GM12875 (cell line): Measurements from ENCODE around the gene ACER3.
"Not testable (repeated sequence)": the region's sequence is repeated elsewhere in the genome, so short reads cannot be mapped to it uniquely, and the experiment has no call there.

Experiments
- H3K4me3 ChIP-seq: one replicate; pipeline ENCODE4 v1.5.1; 2011; ENCODE audit warnings: low read depth, low read length, control low read depth
- TF ChIP-seq, protein P1 (sequence below): IDR thresholded peaks from 2 replicates; pipeline ENCODE4 v1.5.1; 2011; ENCODE audit warnings: low read depth, mild to moderate bottlenecking, control low read depth, inconsistent platforms, low read length, moderate library complexity, borderline replicate concordance; ENCODE audit not compliant: insufficient read depth

The ACER3 gene

DNA sequence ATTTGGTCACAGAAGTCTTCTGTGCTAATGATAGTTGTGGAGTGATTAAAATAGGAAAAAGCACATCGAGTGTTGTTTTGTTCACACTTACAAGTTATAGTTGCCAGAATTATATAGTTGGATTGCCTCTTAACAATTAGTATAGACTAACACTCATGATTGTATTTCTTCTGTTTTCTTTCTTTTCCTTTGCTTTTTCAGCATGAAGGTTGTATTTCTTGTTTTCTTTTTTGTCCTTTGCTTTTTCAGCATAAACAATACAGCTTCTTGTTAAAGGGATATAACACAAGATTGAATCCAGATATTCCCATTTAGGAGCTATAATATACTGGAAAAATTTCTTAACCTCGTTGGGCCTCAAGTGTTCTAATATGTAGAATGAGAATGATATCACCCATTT is 31.1 kb downstream of the ACER3 start:
- TF ChIP-seq, protein P1, sequence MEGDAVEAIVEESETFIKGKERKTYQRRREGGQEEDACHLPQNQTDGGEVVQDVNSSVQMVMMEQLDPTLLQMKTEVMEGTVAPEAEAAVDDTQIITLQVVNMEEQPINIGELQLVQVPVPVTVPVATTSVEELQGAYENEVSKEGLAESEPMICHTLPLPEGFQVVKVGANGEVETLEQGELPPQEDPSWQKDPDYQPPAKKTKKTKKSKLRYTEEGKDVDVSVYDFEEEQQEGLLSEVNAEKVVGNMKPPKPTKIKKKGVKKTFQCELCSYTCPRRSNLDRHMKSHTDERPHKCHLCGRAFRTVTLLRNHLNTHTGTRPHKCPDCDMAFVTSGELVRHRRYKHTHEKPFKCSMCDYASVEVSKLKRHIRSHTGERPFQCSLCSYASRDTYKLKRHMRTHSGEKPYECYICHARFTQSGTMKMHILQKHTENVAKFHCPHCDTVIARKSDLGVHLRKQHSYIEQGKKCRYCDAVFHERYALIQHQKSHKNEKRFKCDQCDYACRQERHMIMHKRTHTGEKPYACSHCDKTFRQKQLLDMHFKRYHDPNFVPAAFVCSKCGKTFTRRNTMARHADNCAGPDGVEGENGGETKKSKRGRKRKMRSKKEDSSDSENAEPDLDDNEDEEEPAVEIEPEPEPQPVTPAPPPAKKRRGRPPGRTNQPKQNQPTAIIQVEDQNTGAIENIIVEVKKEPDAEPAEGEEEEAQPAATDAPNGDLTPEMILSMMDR = no peak

DNA sequence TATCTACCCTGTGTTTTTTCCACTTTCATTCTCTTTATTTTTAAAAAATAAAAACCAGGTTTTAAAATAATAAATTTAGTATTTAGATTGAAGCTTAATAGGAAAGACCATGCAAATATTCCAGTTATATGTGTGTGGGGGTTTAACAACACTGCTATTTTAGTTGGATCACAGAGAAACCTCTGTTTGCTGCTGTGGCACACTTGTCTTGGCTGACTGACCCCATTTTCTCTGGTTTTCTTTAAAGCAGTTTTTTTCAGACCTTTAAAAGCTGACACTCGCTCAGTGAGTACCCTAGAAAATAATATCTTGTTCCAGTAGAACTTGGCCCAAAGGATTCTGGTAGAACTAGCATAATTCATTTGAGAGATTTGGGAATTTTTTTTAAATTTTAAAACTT is 31.6 kb downstream of the ACER3 start:
- TF ChIP-seq, protein P1 = no peak
- H3K4me3 ChIP-seq = no peak overlapping the region

More for the DNA sequence above, 31.1 kb downstream of the ACER3 start:
- H3K4me3 ChIP-seq = no peak overlapping the region

DNA sequence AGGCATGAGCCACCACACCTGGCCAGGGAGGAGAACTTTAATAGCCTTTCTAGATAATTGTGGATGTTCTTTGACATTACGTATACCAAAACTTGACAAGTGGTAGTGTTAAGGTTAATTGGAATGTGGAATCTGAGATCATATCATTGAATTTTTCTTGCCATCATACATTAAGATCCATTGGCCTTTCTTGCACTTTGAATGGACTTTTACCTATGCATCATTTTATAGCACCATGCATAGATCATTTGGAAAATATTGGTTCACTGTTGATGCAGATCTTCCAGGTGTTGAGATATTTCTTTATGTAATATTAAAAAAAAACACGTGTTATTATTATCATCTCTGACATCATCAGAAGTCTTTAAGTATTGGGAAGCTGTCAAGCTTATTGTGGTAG is 36.5 kb downstream of the ACER3 start:
- no peak overlapping the region for H3K4me3 ChIP-seq
- TF ChIP-seq, protein P1 = no peak

DNA sequence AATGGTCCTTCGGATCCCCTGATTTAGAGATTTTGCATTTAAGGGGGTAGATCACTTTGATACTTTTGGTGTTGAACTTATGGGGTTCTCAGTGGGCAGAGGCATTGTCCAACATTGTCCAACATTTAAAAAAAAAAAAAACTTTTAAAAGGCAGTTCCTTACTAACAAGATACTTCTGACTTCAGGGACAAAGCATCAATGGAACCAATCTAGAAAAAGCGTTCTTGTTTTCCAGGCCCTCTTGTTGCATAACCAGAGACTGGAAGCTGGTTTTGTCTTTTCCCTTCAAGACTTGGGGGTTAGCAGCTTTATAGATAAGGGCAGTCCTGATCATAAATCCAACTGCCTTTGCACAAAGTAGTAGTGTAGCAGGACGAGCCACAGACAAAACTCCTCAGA is 40.4 kb downstream of the ACER3 start:
- TF ChIP-seq, protein P1 = no peak
- H3K4me3 ChIP-seq = no peak overlapping the region

DNA sequence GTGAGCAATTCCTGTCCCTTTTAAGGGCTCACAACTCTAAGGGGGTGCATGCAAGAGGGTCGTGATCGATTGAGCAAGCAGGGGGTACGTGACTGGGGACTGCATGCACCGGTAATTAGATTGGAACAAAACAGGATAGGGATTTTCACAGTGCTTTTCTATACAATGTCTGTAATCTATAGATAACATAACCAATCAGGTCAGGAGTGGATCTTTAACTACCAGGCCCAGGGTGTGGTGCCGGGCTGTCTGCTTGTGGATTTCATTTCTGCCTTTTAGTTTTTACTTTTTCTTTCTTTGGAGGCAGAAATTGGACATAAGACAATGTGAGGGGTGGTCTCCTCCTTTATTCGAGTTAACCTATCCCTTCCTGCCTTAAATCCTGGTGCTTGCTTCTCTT is 40.9 kb downstream of the ACER3 start:
- not testable (repeated sequence) for H3K4me3 ChIP-seq

DNA sequence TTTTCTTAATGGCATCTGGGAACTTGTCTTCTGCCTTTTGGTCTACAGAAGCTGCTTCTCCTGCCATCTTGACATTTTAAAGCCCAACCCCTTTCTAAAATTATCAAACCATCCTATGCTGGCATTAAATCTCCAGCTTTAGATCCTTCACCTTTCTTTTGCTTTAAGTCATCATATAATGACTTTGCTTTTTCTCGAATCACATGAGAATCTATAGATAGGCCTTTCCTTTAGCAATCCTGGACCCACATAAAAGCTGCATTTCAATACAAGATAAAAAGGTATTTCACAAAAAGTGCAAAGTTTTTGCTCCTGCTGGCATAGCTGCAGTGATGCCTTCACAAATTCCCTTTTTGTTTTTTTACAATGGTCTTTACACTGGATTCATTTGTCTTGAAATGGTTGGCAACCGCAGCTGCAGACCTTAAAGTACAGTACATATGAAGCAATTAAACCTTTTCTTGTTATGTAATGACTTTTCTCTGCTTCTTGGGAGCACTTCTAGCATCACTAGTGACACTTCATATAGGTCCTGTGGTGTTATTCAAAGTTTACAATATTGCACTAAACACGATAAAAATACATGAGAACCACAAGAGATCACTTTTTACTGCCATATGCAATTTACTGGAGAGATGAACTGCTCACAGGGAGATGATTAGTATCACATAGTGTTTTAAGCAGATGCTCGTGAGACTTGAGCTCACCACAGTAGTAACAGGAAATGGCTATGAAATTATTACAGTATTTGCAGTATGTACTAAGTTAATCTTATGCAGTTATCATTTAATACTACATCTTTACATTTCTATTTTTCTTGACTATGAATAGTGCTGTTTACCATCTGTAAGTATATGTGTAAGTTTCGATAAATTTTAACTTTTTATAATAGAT is 41.6 kb downstream of the ACER3 start:
- H3K4me3 ChIP-seq = no peak overlapping the region
- TF ChIP-seq, protein P1 = no peak

DNA sequence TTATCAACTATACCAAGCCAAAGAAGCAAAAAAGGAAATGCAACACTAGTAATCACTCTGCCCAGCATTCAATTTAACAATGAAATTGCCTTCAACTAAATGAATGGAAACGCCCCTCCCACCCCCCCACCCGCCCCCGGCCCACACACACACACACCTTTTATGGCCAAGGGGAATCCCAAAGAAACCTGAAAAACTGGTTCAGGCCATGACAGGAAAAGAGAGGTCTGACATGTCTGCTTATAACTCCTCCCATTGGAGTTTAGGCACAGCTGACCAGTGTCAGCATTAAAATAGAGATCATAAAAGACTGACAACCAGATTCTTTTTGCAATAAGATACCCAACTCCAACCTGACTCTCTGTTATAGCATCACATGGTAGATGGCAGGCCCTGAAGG is 42.6 kb downstream of the ACER3 start:
- TF ChIP-seq, protein P1 = no peak
- H3K4me3 ChIP-seq = no peak overlapping the region
